ENCODE results near the gene SUMO4. TPM values are rescaled to one million over a fixed set of nuclear protein-coding genes. Genes with fewer than 3 reads are reported as not detected.

The SUMO4 gene
- total RNA-seq, 3 donors from 2014 or later (not counting 1 experiment from before 2014, with no cell fraction given), result 3.4 to 5.3 (median 4.8) TPM

- Mint-ChIP-seq H3K9me3 (no peaks in the 10 kb centered on the region), H3K27me3 (ENCODE audit: low read depth in 2 of 2) (peaks cover 0 to 2% of the 10 kb centered on the region in 2 donors), H3K27ac (no peak overlapping the region), H3K4me1 (no peaks in the 10 kb centered on the region), H3K4me3 (no peak overlapping the region), H3K36me3 (no peaks in the 10 kb centered on the region)
- Histone ChIP-seq H3K4me1 (ENCODE audit: control insufficient read depth, insufficient read depth, low read length) (no peaks in the 10 kb centered on the region), H3K27ac (ENCODE audit: low read length) (no peak overlapping the region), H3K36me3 (ENCODE audit: control insufficient read depth, insufficient read depth, low read length) (no peaks in the 10 kb centered on the region), H3K4me3 (ENCODE audit: low read length) (no peak overlapping the region), H3K9me3 (ENCODE audit: control insufficient read depth, insufficient read depth, low read length) (no peaks in the 10 kb centered on the region), H3K27me3 (ENCODE audit: control insufficient read depth, insufficient read depth, low read length) (peaks cover 2% of the 10 kb centered on the region)
- ATAC-seq, result no peak
- DNase-seq, result no peak
- no peak for TF ChIP-seq CTCF (IDR thresholded peaks at IDR 0.05)
- intact Hi-C loops (cut with micrococcal nuclease), result no loop called here
- 92% methylated on average over 7 of the region's 7 CpGs for WGBS (ENCODE audit: insufficient coverage)
These were observed 23.9 kb downstream of the SUMO4 start for GRCh38 chr6:149423964-149424440.

- 86% methylated on average over 8 of the region's 8 CpGs for WGBS (ENCODE audit: insufficient coverage)
- Histone ChIP-seq H3K9me3 (ENCODE audit: control insufficient read depth, insufficient read depth, low read length) (no peaks in the 10 kb centered on the region), H3K4me1 (ENCODE audit: control insufficient read depth, insufficient read depth, low read length) (no peaks in the 10 kb centered on the region), H3K27ac (ENCODE audit: low read length) (no peak overlapping the region), H3K4me3 (ENCODE audit: low read length) (no peak overlapping the region), H3K36me3 (ENCODE audit: control insufficient read depth, insufficient read depth, low read length) (no peaks in the 10 kb centered on the region), H3K27me3 (ENCODE audit: control insufficient read depth, insufficient read depth, low read length) (peaks cover 2% of the 10 kb centered on the region)
- peaks cover 0 to 2% of the 10 kb centered on the region in 2 donors for H3K27me3 Mint-ChIP-seq (ENCODE audit: low read depth in 2 of 2)
- H3K27ac Mint-ChIP-seq, result no peak overlapping the region
- intact Hi-C loops (cut with micrococcal nuclease), result no loop called here
- ATAC-seq (no peak), DNase-seq (no peak)
- no peaks in the 10 kb centered on the region for H3K4me1 Mint-ChIP-seq
- TF ChIP-seq CTCF (IDR thresholded peaks at IDR 0.05), result no peak
- no peak overlapping the region for H3K4me3 Mint-ChIP-seq
- H3K9me3 Mint-ChIP-seq, result no peaks in the 10 kb centered on the region
- H3K36me3 Mint-ChIP-seq, result no peaks in the 10 kb centered on the region
These were observed 25.2 kb downstream of the SUMO4 start for GRCh38 chr6:149425224-149425623.

- WGBS (ENCODE audit: insufficient coverage), result 89% methylated on average over 5 of the region's 5 CpGs
- H3K27me3 Mint-ChIP-seq (ENCODE audit: low read depth in 2 of 2), result peaks cover 0 to 2% of the 10 kb centered on the region in 2 donors
- intact Hi-C loops (cut with micrococcal nuclease), result no loop called here
These were observed 25.7 kb downstream of the SUMO4 start for GRCh38 chr6:149425754-149426153.

More at GRCh38 chr6:149425754-149426153, 25.7 kb downstream of the SUMO4 start:
- Histone ChIP-seq H3K36me3 (ENCODE audit: control insufficient read depth, insufficient read depth, low read length) (no peaks in the 10 kb centered on the region), H3K27me3 (ENCODE audit: control insufficient read depth, insufficient read depth, low read length) (peaks cover 2% of the 10 kb centered on the region), H3K9me3 (ENCODE audit: control insufficient read depth, insufficient read depth, low read length) (no peaks in the 10 kb centered on the region), H3K27ac (ENCODE audit: low read length) (no peak overlapping the region), H3K4me1 (ENCODE audit: control insufficient read depth, insufficient read depth, low read length) (no peaks in the 10 kb centered on the region), H3K4me3 (ENCODE audit: low read length) (no peak overlapping the region)
- Mint-ChIP-seq H3K27ac (no peak overlapping the region), H3K36me3 (no peaks in the 10 kb centered on the region), H3K4me3 (no peak overlapping the region), H3K4me1 (no peaks in the 10 kb centered on the region), H3K9me3 (no peaks in the 10 kb centered on the region)
- TF ChIP-seq CTCF (IDR thresholded peaks at IDR 0.05), result no peak
- ATAC-seq (no peak), DNase-seq (no peak)

Measured in natural killer cell (primary cell).